Ureter (tissue), 1 donor: ENCODE data around the gene TLR8. TPM values are rescaled to one million over a fixed set of nuclear protein-coding genes. Genes with fewer than 3 reads are reported as not detected.

Source experiments
- DNase-seq: peaks from one replicate; pipeline ENCODE4 v3.0.0-alpha.2; 2020; ENCODE audit warnings: low spot score
- total RNA-seq: library from RNA; stranded (reverse); gene quantifications from one replicate; pipeline ENCODE4 v1.2.4, GENCODE V29; 2023
- donor health status: DM: yes; HTN: yes; CAD: no.

TLR8 gene
- total RNA-seq, result 0.89 TPM

DNA sequence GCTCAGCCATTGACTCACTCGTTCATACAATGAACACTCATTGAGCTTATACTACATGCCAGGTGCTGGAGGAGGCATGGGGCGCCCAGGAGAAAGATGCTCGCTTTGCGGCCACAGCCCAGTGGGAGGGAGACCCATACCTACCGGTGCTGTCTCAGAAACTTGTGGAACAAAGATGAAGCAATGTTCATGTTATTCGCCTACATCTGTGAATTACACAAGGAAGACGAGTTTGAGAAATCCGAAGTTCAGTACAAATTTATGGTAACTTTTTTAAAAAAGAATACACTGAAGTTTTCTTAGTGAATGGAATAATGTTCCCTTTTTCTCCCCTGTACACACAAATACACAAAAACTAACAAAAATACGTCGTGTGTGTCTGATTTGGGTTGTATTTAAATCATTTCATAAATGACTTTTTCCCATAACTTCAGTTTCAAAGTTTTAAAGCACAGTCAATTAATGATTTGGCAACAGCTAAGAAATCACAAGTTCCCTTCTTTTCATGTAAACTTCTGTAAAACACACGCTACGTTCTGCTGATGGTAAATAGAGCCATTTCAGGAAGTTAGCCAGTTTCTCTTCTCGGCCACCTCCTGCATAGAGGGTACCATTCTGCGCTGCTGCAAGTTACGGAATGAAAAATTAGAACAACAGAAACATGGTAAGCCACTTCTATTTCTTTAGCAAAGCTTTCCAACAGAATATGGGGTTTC lies at the start of gene TLR8:
Gene TLR8 (plus strand): TSS at position 575 of the 716 bp plus-strand sequence. CDS start 87 bp downstream, at position 662.
- DNase-seq, result no peak

DNA sequence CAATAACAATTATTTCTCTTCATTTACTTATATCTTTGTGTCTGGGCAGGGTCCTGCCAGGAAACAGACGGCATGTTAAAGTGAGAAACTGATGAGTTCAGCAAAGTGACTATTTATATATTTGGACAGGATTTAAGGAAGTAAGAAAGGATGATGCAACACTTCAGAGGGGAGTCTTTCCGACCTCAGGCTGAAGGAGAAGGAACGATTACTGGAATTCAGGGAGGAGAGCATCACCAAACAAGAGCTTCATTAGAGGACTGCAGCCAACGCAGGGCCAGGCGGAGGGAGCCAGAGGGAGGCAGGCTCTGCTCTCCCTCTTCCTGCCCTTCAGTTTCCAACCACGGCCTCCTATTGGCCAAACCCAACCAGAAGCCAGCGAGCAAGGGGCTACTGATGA lies 41.1 kb upstream of the TLR8 start:
- DNase-seq, result no peak

DNA sequence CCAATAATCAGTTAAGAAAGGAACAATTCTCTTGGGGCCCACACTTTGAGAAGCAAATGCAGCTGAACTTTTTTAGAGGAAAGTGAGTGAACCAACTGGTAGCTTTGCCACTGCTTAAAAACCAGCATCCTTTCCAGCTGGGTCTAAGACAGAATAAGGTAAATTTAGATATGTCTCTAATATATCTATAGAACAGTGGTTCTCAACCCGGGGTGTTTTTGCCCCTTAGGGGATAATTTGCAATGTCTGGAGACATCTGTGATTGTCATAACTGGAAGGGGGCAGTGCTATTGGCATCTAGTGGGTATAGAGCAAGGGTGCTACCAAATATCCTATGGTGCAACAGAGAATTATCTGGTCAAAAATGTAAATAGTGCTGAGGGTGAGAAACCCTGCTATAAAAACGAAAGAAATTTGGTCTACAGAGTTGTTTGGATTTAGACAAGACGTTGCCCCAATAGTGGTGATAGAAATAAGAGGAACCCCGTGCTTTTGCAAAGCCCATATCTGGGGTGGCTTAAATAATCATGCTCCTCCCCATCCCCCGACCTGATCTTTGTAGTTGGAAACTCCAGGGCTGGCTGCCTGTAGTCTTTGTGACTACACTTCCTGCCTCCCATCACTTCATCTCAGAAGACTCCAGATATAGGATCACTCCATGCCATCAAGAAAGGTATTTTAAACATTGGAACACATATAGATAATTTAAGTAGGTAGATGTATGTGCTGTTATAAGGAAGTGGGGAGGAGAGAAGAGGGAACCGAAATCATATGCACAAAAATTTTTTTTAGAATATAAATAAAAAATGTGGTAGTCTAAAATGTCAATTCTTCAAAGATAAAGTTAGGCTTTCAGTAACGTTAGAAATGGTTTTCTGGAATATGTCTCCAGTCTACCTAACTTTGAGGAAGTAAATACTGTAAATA lies 39.7 kb upstream of the TLR8 start, which contains the start of gene TLR7:
Gene TLR7 (plus strand): TSS at position 622 of the 927 bp plus-strand sequence. CDS start 507 bp downstream, outside the sequence.
- no peak for DNase-seq

DNA sequence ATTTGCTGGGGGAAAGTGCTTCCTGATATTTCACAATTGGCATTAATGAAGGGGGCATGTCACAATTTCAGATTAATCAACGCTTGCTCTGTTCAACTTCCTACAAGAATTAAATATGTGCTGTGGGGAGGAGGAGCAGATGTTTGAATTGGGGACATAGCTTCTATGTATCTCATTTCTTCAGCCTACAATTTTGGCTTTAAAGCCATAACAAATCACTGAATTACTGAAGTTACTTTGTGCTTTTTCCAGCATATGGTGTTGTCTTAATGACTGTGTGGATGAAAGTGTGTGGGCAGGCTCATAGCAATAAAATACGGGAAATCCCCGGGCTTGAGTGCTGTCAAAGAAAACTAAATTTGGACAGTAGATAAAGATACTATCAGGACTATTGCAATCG lies 38.7 kb upstream of the TLR8 start:
- DNase-seq, result no peak

DNA sequence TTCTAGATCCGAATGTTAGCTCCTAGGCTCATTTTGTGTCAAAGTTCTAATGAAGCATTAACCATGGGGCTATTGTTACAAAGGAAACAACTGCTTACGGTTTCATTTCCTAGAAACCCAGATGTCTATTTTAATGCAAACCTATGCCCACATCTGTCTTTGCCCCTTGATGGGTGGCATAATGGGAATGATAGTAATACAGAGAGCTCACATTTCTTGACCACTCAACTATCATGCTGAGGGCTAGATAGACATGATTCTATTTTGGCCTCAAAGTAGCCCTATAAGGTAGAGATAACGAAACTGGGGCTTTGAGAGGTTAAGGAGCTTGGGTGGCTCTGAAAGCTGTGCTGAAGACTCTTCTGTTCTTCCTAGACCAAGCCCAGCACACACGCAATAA lies 37.7 kb upstream of the TLR8 start:
- DNase-seq, result no peak

DNA sequence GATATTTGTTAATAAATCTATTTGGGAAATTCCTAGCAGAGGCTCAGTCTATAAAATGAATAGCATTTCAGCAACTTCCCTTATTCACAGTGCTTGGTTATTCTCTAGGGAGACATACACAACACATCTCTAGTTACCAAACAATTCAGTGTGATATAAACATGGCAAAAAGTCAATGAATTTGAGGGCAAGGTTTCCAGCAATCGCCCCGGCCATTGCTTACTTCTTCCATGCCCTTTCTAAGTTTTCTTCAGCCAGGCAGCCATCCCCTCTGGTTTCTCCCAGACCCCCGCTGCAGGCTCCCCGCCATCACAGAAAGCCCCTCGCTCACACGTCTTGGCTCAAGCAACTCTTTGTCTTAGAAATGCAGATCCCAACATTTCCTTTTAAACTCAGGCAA lies 35.2 kb upstream of the TLR8 start:
- no peak for DNase-seq

DNA sequence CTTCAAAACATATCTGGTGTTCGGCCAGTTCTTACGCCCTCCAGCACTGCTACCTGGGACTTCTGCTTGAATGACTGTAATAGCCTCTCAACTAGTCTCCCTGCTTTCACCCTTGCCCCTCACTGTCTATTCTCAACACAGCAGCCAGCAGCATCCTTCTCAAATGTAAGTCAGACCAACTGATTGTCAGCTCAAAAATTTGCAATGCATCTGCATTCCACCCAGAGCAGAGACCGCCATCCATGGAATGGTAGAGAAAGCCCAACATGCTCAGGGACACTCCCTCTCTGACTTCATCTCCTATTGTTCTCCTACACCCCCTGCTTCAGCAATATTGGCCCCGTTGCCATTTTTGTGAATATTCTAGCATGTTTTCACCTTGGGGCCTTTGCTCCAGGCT lies 33.7 kb upstream of the TLR8 start:
- no peak for DNase-seq

DNA sequence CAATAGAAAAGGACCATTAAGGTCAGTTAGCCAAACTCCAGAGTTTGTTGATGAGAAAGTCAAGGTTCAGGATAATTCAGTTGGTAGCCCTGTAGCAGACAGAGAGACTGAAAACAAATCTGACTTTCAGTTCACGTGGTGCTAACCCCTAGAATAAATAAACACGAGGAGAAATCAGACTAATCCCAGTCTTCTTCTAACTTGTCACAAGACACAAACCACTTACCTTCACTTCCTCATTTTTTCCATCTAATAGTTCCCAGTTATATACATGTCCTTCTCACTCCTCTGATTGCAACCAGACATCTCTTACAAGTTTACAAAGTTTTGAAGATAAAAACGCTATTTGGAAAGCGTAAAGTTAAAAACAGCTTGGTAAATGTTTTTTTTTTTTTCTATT lies 31.8 kb upstream of the TLR8 start:
- DNase-seq, result no peak

DNA sequence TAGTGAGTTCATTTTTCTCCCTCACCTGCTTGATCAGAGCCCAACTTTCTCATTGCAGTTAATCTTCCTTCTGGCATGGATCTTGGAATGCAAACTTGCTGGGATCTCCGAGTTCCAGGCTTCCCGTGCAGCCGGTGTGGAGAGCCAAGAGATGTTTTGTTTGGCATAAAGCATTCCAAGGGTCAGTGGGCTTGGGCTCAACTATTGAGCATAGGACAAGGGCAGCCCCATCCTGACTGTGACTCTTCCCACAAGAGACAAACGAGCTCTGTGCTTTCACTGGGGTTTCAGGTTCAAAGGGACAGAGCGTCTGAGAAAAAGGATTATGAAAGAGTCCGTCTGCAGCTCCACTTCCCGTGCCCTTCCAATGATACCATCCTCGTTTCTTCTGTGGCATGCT lies 29.0 kb upstream of the TLR8 start:
- no peak for DNase-seq

DNA sequence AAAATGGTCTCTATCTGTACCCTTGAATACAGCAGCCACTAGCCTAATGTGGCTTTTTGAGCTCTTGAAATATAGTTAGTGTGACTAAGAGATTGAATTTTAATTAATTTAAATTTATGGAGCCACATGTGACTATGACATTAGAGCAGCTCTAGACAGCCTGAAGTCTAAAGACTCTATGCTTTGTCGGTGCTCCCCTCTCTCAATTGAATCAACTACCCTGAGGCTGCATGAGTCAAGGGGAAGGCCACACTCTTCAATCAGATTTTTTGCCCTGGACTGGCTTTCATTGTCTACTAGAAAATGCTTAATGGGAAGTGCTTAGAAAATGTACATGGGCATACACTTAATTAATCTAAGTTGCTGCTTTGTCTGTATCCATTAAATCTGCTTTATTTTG lies 27.9 kb upstream of the TLR8 start:
- DNase-seq, result no peak

DNA sequence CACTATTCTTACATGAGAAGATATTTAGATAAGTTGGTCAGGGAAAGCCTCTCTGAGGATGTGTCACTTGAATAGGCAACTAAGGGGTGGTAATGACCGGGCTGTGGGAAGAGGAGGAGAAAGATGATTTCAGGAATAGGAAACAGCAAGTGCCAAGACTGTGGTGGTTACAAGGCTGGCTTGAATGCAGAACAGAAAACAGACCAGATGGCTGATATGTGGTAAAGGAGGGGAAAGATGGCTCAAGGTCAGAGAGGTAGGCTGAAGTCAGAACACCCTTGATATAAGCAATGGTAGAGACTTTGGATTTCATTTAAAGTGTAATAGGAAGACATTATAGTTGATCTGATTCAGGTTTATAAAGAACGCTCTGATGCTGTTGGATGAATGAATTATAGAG lies 24.5 kb upstream of the TLR8 start:
- DNase-seq, result no peak

DNA sequence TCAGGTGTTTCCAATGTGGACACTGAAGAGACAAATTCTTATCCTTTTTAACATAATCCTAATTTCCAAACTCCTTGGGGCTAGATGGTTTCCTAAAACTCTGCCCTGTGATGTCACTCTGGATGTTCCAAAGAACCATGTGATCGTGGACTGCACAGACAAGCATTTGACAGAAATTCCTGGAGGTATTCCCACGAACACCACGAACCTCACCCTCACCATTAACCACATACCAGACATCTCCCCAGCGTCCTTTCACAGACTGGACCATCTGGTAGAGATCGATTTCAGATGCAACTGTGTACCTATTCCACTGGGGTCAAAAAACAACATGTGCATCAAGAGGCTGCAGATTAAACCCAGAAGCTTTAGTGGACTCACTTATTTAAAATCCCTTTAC lies 20.9 kb upstream of the TLR8 start:
- no peak for DNase-seq

DNA sequence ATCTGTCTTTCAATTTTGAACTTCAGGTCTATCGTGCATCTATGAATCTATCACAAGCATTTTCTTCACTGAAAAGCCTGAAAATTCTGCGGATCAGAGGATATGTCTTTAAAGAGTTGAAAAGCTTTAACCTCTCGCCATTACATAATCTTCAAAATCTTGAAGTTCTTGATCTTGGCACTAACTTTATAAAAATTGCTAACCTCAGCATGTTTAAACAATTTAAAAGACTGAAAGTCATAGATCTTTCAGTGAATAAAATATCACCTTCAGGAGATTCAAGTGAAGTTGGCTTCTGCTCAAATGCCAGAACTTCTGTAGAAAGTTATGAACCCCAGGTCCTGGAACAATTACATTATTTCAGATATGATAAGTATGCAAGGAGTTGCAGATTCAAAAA lies 19.9 kb upstream of the TLR8 start:
- DNase-seq, result no peak

DNA sequence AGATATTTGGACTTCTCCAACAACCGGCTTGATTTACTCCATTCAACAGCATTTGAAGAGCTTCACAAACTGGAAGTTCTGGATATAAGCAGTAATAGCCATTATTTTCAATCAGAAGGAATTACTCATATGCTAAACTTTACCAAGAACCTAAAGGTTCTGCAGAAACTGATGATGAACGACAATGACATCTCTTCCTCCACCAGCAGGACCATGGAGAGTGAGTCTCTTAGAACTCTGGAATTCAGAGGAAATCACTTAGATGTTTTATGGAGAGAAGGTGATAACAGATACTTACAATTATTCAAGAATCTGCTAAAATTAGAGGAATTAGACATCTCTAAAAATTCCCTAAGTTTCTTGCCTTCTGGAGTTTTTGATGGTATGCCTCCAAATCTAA lies 19.3 kb upstream of the TLR8 start:
- DNase-seq, result no peak

DNA sequence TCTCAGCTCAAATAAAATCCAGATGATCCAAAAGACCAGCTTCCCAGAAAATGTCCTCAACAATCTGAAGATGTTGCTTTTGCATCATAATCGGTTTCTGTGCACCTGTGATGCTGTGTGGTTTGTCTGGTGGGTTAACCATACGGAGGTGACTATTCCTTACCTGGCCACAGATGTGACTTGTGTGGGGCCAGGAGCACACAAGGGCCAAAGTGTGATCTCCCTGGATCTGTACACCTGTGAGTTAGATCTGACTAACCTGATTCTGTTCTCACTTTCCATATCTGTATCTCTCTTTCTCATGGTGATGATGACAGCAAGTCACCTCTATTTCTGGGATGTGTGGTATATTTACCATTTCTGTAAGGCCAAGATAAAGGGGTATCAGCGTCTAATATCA lies 18.7 kb upstream of the TLR8 start:
- no peak for DNase-seq

DNA sequence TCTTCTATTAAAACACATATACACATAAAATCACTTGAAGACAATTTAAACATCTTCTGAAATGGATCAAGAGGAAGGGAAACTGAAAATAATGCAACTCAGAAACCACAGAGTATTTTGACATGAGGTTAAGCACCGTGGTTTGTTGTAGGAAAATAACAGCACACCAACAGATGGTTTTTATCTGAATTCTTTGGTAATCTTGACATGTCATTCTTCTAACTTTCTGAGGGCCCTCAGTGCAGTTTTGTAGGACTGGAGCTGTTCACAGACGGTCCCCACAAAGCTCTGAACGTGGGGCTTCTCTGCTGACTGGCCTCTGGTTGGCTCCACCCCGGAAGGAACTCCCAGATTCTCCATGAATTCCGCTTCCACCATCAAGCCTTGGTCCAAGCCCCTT lies 16.0 kb upstream of the TLR8 start:
- no peak for DNase-seq

DNA sequence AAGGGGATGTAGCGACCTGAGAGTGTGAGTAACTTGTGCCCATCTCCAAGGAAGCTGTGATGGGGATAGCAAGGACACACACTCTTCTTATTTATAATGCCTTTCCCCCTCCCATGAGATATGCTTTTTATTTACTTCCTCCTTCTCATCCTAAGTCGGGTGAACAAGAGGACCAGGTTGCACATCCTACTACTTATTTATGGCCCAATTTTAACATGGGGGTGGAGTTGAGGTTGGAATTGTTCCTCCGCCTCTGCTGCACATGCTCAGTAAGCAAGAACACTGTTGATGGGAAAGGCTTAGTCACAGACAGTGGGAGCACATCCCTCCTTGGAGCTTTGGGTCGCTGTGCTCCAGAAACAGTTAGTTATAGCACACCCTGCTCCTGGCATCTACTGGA lies 15.2 kb upstream of the TLR8 start:
- DNase-seq, result no peak

DNA sequence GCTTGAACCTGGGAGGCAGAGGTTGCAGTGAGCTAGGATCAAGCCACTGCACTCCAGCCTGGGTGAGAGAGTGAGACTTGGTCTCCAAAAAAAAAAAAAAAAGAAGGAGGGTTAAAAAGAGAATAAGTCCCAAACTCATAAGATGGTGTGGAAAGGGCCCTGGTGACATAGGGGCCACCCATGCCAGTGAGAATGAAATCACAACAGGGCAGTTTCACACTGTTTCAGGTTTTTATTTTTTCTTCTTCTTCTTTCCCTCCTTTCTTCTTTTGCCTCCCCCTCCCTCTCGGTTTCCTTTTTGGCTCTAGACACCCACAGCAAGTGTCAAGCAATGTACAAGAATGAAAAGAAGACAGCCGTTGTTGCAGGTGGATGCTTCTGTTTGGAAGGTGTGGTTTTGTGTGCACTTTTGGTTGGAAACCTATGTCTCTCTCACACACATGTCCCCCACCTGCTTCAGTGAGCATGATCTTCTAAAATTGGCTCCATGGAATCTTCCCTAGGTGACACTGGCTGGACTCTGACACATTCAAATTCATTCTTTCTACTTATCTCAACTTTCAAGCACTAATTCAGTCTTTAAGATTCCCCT lies 14.4 kb upstream of the TLR8 start:
- no peak for DNase-seq

DNA sequence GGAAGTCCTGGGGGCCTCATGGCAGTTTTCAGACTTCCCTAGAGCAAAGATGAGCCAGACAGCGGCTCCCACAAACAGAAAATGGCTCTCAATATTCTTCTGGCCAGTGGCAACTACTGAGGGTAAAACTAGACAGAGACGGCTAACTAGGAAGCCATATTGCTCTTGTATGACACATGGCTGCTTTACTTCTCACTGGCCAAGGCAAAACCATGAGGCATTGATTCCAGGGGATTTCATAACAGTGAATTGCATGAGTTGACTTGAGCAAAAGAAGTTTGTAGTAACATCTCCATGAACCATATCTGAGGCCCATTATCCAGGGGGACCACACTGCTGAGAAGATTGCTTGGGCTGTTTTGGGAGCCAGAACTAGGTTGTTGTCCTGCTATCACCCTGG lies 13.7 kb upstream of the TLR8 start:
- no peak for DNase-seq

DNA sequence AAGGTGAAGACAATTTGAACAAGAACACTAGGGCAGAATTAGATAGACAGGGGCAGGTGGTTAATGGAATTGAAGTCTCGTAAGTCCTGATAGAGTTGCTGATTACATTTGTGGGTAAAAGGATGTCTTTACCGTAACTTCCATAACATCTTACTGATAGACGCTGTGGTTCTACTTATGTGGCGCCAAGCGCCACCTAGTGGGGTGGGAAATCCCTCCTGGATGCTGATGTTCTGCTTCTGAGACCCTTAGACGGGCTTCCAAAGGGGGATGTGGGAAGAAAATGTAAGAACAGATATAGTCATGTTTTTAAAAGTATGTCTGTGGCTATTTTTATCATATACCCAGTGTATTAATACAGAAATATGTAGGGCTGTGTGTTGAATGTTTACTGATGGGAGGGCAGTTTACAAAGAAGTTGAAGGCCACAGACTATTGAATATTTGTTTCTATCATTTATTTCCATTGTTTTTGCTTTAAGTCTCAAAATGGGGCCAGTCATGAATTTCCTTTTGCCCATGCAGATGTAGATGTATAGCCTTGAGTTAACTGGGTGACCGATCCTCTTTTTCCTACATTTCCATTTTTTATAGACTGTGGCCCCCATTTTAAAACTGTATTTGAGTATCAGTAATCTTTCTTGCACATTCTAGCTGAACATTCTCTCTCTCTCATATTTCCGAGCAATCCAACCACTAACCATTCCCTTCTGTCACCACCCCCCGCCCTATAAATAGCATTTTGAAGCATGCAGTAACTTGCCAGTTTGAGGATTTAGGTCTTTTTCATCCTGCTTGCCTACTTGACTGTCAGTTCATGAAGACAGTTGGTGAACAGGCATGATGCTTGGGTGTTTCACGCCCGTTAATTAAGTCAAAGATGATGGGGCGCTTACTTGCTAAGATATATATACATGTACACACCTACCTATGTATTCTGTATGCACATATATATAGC lies 12.1 kb upstream of the TLR8 start:
- DNase-seq, result no peak

DNA sequence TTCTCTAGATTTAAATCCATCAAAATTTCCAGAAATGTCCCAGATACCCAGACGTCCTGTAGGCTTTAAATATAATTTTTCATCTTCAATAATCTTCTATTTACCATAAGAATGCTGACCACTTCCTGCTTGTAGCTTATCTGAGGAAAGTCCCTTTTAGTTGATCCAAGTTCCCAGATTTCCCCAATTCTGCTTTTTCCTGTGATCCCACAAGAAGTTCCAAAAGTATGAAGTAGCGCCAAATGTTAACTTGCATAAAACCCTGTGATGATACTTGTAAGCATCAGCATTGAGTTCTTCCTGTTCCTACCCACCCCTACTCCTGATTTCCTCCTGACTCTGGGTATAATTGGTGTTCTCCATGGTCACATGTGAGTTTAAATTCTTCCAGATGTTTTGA lies 10.6 kb upstream of the TLR8 start:
- DNase-seq, result no peak

DNA sequence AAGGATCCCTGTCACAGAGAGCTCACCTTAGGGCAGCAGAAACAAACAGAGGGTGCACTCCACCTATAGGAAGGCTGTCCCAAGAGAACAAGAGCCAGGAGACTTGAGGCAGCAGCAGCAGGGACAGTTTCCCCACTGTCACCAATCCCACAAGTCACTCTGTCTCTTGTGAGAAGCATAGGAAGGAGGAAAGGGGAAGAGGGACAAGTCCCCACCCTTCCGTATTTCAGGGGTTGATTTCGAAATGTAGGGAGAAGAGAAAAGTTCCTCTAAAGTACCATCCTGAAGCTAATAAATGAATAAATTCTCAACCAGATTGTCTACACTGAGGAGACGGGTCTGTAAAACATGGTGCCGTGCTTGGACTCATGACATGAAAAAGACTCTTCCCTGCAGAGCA lies 9.5 kb upstream of the TLR8 start:
- no peak for DNase-seq
